Liver (tissue), 3 donors: ENCODE measurements around the gene GLUD1.

Experiments
- CTCF ChIP-seq: fragments of 150-350 bp; IDR thresholded peaks from 2 replicates; pipeline ENCODE4 v1.5.1; 2017; ENCODE audit warnings: improper control_type of control experiment, low read depth, low read length; ENCODE audit not compliant: missing input control
- FOXA1 ChIP-seq: IDR thresholded peaks from 2 replicates; pipeline ENCODE4 v1.6.1; 2016; ENCODE audit warnings: antibody characterized with exemption
- SP1 ChIP-seq: IDR thresholded peaks from 2 replicates; pipeline ENCODE4 v1.6.1; 2018; ENCODE audit warnings: antibody characterized with exemption, mild to moderate bottlenecking
- TAF1 ChIP-seq: conservative IDR thresholded peaks from 2 replicates; pipeline ENCODE4 v1.6.1; 2016; ENCODE audit warnings: antibody characterized with exemption, mild to moderate bottlenecking
- YY1 ChIP-seq: IDR thresholded peaks from 2 replicates; pipeline ENCODE4 v1.6.1; 2016; ENCODE audit warnings: antibody characterized with exemption, mild to moderate bottlenecking
- TF ChIP-seq, protein P1 (sequence below): IDR thresholded peaks from 2 replicates; pipeline ENCODE4 v1.6.1; 2016; ENCODE audit warnings: antibody characterized with exemption, mild to moderate bottlenecking
- donor health status: healthy.
- donor health status: healthy.

- TF ChIP-seq TAF1 (no peak), CTCF (no peak), FOXA1 (no peak), SP1 (no peak), YY1 (no peak)
- TF ChIP-seq, protein P1, sequence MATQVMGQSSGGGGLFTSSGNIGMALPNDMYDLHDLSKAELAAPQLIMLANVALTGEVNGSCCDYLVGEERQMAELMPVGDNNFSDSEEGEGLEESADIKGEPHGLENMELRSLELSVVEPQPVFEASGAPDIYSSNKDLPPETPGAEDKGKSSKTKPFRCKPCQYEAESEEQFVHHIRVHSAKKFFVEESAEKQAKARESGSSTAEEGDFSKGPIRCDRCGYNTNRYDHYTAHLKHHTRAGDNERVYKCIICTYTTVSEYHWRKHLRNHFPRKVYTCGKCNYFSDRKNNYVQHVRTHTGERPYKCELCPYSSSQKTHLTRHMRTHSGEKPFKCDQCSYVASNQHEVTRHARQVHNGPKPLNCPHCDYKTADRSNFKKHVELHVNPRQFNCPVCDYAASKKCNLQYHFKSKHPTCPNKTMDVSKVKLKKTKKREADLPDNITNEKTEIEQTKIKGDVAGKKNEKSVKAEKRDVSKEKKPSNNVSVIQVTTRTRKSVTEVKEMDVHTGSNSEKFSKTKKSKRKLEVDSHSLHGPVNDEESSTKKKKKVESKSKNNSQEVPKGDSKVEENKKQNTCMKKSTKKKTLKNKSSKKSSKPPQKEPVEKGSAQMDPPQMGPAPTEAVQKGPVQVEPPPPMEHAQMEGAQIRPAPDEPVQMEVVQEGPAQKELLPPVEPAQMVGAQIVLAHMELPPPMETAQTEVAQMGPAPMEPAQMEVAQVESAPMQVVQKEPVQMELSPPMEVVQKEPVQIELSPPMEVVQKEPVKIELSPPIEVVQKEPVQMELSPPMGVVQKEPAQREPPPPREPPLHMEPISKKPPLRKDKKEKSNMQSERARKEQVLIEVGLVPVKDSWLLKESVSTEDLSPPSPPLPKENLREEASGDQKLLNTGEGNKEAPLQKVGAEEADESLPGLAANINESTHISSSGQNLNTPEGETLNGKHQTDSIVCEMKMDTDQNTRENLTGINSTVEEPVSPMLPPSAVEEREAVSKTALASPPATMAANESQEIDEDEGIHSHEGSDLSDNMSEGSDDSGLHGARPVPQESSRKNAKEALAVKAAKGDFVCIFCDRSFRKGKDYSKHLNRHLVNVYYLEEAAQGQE: no peak
Observed at GRCh38 chr10:87038786-87039185, 55.9 kb downstream of the GLUD1 start.
